Activated CD8-positive, alpha-beta memory T cell treated with anti-CD3 and anti-CD28 coated beads, Interleukin-2, amount 50 U/mL, for 48 hours (primary cell): Measurements from ENCODE around the gene ENTR1.
"Not testable (repeated sequence)": the region's sequence is repeated elsewhere in the genome, so short reads cannot be mapped to it uniquely, and the experiment has no call there.

Experiments used
- DNase-seq: peaks from one replicate; pipeline ENCODE4 v3.0.0-alpha.2; 2020

ENTR1 gene

DNA sequence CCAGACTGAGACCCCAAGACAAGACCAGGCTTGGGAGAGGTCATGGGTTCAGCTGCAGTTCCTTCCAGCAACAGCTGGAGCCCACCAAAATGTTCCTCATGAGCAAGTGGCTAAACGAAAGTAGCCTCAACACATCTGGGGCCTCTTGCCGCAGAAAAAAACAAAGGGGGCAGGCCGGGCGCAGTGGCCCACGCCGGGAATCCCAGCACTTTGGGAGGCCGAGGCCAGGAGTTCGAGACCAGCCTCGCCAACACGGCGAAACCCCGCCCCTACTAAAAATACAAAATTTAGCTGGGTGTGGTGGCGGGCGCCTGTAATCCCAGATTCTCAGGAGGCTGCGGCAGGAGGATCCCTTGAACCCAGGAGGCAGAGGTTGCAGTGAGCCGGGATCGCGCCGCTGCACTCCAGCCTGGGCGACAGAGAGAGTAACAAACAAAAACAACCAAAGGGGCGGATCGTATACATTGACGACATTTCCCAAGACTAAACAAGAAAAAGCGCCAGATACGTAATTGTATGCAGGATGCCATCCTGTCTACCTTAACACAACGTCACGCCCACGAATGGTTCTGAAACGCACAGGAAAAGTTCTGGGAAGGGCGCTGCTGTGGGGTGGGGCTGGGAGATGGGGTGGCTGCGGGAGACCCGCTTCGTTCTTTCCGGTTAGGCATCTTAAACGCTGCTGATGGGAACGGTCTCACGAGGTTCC lies 27.6 kb upstream of the ENTR1 start:
- no peak for DNase-seq

GRCh38 chr9:136437430-136437829 lies 27.0 kb upstream of the ENTR1 start:
- DNase-seq: no peak

DNA sequence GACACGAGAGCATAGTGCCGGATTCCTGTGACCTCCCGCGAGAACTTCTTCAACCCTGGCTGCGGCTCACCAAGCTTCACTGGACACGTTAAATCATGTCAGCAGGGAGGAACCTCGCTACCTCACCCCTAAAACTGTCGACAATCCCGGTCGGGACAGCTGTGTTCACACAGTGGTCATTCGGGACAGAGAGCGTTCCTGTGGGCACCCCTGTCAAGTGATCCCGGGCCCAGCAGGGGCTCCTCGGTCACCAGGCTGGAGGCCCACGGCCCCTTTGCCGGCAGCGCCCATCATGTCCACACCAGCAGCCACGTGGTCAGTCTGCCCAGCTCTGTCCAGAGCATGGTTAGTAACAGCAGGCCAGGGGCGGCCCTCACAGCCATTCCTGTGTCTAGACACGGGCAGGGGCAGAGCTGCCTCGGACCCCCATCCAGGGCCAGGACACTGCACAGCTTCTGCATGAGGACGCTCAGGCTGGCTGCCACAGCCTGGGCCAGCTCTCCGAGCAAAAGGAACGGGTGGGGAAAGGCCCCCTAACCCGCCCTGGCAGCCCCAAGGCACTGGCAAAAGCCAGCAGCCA lies 25.7 kb upstream of the ENTR1 start:
- no peak for DNase-seq

DNA sequence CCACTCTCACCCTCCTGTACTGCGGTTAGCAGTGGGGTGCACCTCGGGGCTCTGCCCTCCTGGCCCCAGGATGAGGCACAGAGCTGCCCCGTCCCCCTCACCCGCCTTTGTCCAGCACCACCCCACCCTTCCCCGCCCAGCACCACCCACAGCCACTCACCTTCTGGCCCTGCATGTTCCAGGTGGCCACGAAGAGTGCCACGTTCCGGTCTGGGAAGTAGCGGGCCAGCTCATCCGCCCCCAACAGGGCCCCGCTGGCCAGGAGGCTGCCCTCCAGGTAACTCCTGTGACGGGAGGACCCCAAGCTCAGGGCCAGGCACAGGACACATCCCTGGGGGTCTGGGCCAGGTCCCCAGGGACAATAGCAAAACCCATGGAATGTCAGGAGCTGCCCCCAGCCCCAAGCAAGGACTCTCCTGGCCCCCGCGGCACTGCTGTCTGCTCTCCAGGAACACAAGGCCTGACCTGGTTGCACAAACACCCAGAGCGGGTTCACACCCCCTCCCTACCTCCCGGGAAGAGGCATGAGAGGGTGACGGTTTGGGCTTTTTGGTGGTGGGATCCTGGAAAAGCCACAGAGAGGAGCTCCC lies 24.3 kb upstream of the ENTR1 start:
- DNase-seq: no peak

GRCh38 chr9:136433849-136434579 lies 23.6 kb upstream of the ENTR1 start:
- no peak for DNase-seq

DNA sequence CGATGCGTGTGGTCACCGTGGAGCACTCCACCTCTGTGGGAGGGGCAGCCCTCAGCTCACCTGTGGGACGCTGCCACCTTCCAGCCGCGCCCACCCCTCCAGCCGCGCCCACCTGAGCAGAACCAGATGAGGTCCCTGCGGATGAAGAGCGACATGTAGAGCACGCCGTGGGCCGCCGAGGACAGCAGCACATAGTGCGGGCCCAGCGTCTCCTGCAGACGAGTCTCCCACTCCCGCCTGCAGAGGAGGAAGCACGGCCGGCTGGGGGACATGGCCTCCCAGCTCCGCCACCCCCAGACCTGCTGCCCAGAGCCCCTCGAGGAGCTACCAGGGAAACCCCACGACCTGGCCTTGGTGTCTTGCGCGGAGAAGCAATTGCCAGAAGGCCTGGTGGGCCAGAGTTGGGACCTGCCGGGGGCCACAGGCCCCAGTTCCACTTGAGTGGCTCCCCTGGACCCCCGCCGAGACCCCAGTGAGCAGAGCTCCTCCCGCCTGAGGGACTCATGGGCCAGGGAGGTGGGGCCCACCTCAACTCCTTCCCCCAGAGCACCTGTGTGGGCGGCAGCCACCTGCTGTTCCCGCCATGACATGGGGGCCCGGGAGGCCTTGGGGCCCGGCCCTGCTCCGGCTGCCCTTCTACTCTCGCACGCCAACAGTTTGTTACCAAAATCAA lies 22.8 kb upstream of the ENTR1 start:
- no peak for DNase-seq

GRCh38 chr9:136432591-136432990 lies 22.2 kb upstream of the ENTR1 start:
- DNase-seq: no peak

- no peak for DNase-seq
Observed at GRCh38 chr9:136431782-136432350, 21.5 kb upstream of the ENTR1 start.

DNA sequence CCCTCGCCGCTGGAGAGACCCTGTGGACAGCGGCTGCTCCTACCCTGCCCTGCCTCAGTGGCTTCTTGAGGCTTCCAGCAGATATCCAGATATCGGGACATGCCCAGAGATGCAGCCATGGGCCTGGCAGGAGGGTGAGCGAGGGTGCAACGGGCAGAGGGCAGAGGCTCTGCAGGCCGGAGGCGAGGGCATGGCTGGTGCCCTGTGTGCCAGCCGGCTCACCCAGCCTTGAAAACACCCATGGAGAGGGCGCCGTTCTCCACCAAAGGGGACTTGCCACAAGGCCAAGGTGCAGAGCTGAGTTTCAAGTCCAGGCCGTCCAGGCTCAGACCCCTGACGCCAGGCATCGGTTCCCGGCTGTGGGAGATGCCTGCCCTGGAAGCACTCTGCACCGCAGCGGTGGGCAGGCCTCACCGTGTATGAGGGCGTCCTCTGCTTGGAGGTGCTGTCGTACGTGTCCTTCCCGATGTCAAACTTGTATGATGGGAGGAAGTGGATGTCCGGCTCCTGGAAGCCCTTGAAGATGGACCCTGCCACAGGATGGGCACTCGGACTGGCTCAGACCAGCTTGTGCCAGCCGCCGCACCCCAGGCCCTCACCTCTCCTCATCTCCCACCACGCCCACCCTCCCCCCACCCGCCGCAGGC lies 20.3 kb upstream of the ENTR1 start:
- DNase-seq: no peak

GRCh38 chr9:136429683-136430491 lies 19.5 kb upstream of the ENTR1 start:
- no peak for DNase-seq

GRCh38 chr9:136429075-136429628 lies 18.7 kb upstream of the ENTR1 start:
- DNase-seq: no peak

DNA sequence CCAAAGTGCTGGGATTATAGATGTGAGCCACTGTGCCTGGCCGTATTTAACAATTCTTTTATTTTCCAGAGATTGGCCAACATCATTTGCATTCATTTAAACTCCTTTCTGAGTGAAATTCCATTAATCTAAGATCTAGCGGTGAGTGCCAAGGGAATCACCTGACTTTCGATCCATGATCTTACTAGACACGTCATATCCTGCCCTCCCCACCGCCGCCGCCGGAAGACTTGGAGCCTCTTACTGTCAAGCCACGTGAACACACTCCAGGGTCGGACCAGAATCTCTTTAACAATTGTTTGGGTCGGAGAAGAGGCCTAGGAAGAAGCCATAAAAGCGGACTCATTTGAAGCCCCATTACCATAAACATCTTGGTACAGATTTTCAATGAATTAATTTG lies 16.4 kb upstream of the ENTR1 start:
- no peak for DNase-seq

DNA sequence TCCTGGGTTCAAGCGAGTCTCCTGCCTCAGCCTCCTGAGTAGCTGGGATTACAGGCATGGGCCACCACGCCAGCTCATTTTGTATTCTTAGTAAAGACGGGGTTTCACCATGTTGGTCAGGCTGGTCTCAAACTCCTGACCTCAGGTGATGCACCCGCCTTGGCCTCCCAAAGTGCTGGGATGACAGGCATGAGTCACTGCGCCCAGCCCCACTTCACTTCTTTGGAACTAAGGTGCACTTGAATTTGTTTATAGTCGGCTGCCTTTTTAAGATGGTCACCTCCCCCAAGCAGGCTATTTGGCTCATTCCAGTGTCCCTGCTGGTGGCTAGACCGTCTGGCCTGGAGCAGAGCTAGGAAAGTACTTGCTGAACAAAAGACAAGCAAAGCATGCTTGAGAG lies 15.0 kb upstream of the ENTR1 start:
- DNase-seq: not testable (repeated sequence)

- DNase-seq: no peak
Observed at GRCh38 chr9:136424750-136425362, 14.4 kb upstream of the ENTR1 start.

DNA sequence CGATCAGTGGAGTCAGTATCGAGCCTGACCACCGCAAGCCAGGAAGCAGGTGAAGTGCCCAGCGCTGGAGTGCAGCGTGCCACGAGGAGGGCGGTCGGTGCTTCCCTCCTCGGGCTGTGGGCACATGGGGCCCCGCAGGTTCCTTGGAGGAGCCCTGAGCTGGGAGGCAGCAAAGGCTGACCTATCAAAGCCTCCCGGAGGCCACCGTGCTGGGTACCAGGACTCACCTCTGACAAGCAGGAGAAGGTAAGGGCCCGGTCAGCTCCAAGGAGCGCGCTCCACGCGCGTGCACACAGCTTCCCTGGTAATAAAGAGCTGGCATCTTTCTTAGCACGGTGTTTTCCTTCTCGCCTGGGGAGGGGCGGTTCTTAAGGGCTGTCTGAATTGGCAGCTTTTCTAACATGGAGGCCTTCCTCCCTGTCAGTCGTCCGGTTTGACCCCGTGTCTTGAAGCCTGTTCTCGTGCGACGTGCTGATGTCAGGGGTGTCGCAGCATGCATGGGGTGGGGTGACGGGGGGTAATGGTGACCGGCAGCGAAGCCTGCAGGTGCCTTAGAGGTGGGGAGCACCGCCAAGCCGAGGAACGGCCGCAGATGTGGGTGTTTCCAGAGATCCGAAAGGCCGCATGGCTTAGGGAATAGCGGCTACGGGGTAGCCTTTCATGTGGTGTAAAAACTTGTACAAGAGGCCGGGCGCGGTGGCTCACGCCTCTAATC lies 13.2 kb upstream of the ENTR1 start:
- DNase-seq: no peak

DNA sequence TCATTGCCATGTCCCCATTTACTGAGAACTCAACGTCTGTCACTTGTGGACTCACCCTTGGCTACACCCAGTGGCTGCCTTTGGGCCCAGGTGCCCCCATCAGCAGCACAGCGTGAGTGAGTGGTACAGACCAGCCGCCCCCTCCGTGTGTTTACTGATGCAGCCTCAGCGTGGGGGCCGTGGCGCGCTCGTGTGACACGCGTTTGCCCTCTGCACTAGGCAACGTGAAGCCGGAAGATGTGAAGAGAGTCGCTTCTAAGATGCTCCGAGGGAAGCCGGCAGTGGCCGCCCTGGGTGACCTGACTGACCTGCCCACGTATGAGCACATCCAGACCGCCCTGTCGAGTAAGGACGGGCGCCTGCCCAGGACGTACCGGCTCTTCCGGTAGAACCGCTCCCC lies 12.5 kb upstream of the ENTR1 start:
- DNase-seq: no peak

- DNase-seq: no peak
Observed at GRCh38 chr9:136421791-136422190, 11.4 kb upstream of the ENTR1 start.

GRCh38 chr9:136419092-136419420 lies 8.6 kb upstream of the ENTR1 start:
- no peak for DNase-seq

DNA sequence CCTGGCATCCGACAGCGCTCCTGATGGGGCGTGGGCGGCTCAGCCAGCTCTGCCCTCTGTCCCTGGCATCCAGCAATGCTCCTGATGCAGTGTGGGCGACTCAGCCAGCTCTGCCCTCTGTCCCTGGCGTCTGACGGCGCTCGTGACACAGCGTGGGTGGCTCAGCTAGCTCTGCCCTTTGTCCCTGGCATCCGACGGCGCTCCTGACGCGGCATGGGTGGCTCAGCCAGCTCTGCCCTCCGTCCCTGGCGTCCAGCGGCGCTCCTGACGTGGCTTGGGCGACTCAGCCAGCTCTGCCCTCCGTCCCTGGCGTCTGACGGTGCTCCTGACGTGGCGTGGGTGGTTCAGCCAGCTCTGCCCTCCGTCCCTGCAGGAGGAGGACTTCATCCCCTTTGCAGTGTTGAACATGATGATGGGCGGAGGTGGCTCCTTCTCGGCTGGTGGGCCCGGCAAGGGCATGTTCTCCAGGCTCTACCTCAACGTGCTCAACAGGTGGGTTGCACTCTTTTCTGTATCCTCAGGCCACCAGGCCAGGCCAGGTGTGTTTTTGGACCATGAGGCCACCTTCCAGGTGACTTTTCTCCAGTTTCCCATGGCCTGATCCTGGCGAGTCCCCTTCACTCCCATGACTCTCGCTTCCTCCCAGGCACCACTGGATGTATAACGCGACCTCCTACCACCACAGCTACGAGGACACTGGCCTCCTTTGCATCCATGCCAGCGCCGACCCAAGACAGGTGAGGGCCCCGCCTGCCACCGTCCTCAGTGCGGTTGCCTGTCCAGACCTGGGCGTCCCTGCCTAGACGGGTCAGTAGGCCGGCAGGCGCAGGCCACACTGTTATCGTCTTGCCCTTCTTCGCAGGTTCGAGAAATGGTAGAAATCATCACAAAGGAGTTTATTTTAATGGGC lies 8.0 kb upstream of the ENTR1 start:
- DNase-seq: no peak
